ENCODE data around the gene GRM8. TPM values are rescaled to one million over a fixed set of nuclear protein-coding genes. Genes with fewer than 3 reads are reported as not detected.

GRM8 gene
- total RNA-seq, 1 experiment from 2014 or later, result 1.8 TPM

DNA sequence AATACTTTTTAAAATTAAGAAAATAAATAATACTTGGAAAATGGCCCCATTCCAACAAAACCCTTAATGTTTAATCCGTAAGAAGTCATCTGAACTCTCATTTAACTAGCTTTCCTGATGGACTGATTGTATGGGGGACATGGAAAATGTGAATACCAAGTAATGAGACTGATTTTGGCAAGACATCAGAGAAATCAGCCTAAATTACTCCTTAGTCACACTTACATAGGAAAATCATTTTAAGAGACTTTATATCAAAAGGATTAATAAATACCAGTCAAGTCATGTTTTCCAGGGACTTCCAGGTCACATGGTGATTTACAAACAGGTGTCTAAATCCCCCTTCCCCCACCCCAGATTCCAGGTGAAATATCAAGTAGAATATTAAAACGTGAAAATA lies 58.2 kb downstream of the GRM8 start:
- no CpG with 5 or more reads among the region's 2 CpGs for WGBS (ENCODE audit: extremely low coverage, insufficient read length, low lambda C conversion rate)
- no peak overlapping the region for H2BK12ac ChIP-seq (ENCODE audit: insufficient read length, low read depth, low read length)
- H4K5ac ChIP-seq (ENCODE audit: insufficient read length, low read depth, low read length), result no peak overlapping the region
- no peaks in the 10 kb centered on the region for H3K79me2 ChIP-seq (ENCODE audit: insufficient read depth, low read length)
- H3K14ac ChIP-seq (ENCODE audit: insufficient read depth, low read length), result no peak overlapping the region
- H2BK15ac ChIP-seq (ENCODE audit: low read depth, low read length), result no peak overlapping the region
- no peaks in the 10 kb centered on the region for H3K9me3 ChIP-seq (ENCODE audit: control insufficient read depth, low read depth, low read length)
- H3K79me1 ChIP-seq (ENCODE audit: insufficient read depth, low read depth, low read length, poor library complexity, severe bottlenecking), result no peaks in the 10 kb centered on the region
- no peak overlapping the region for H3K27ac Mint-ChIP-seq
- no peak overlapping the region for H3K4me3 Mint-ChIP-seq
- no peak overlapping the region for H3K23ac ChIP-seq (ENCODE audit: insufficient read length, low read depth, low read length)
- H3K9me3 Mint-ChIP-seq, result no peaks in the 10 kb centered on the region
- TF ChIP-seq, protein P1, sequence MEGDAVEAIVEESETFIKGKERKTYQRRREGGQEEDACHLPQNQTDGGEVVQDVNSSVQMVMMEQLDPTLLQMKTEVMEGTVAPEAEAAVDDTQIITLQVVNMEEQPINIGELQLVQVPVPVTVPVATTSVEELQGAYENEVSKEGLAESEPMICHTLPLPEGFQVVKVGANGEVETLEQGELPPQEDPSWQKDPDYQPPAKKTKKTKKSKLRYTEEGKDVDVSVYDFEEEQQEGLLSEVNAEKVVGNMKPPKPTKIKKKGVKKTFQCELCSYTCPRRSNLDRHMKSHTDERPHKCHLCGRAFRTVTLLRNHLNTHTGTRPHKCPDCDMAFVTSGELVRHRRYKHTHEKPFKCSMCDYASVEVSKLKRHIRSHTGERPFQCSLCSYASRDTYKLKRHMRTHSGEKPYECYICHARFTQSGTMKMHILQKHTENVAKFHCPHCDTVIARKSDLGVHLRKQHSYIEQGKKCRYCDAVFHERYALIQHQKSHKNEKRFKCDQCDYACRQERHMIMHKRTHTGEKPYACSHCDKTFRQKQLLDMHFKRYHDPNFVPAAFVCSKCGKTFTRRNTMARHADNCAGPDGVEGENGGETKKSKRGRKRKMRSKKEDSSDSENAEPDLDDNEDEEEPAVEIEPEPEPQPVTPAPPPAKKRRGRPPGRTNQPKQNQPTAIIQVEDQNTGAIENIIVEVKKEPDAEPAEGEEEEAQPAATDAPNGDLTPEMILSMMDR (conservative IDR thresholded peaks at IDR 0.05), result no peak
- H3T11ph ChIP-seq (ENCODE audit: low read length), result no peak overlapping the region
- peaks cover 13% of the 10 kb centered on the region in 2 experiments for H3K4me1 Mint-ChIP-seq
- no peaks in the 10 kb centered on the region for H3K27me3 ChIP-seq (ENCODE audit: insufficient read depth, low read length)
- H4K20me1 ChIP-seq (ENCODE audit: control insufficient read depth, insufficient read depth, insufficient read length), result no peaks in the 10 kb centered on the region
- H2AK5ac ChIP-seq (ENCODE audit: insufficient read length, low read length), result no peak overlapping the region
- H3K9ac ChIP-seq (ENCODE audit: extremely low read depth, insufficient read length, low read length), result no peak overlapping the region
- no peak for DNase-seq
- H2BK20ac ChIP-seq (ENCODE audit: low read depth, low read length, poor library complexity, severe bottlenecking), result no peak overlapping the region
- H3K4ac ChIP-seq (ENCODE audit: low read depth, low read length), result no peak overlapping the region
- no peak overlapping the region for H3K18ac ChIP-seq (ENCODE audit: insufficient read length, low read depth, low read length)
- no peak overlapping the region for H2AFZ ChIP-seq (ENCODE audit: low read length)
- H4K91ac ChIP-seq (ENCODE audit: insufficient read length, low read depth, low read length), result no peak overlapping the region
- H3K27me3 Mint-ChIP-seq (ENCODE audit: low read depth), result no peaks in the 10 kb centered on the region
- H2BK5ac ChIP-seq (ENCODE audit: insufficient read length, low read length), result no peak overlapping the region
- no peaks in the 10 kb centered on the region; the same call in 1 of the 2 replicates for H3K4me1 ChIP-seq (ENCODE audit: insufficient read depth, low read length)
- no peak overlapping the region for H3K27ac ChIP-seq (ENCODE audit: insufficient read length, low read depth, low read length)
- H3K36me3 Mint-ChIP-seq (ENCODE audit: insufficient read depth in 1 of 3, low read depth in 3 of 3), result no peaks in the 10 kb centered on the region
- H3K23me2 ChIP-seq (ENCODE audit: insufficient read length, low read depth, low read length, poor library complexity, severe bottlenecking), result no peaks in the 10 kb centered on the region
- H3K4me2 ChIP-seq (ENCODE audit: insufficient read depth, insufficient read length, low read length), result no peak overlapping the region
- H3K56ac ChIP-seq (ENCODE audit: insufficient read length, low read depth, low read length), result no peak overlapping the region
- H4K8ac ChIP-seq (replicated peaks; ENCODE audit: insufficient read length, low read depth, low read length), result no peak overlapping the region
- H2BK120ac ChIP-seq (ENCODE audit: low read depth, low read length, poor library complexity, severe bottlenecking), result no peak overlapping the region

Measured in H9 (cell line).